Dermis blood vessel endothelial cell (primary cell): ENCODE measurements around the gene DTNB. TPM values are rescaled to one million over a fixed set of nuclear protein-coding genes. Genes with fewer than 3 reads are reported as not detected.
"Not testable (repeated sequence)": the region's sequence is repeated elsewhere in the genome, so short reads cannot be mapped to it uniquely, and the experiment has no call there.

ENCODE experiments used
- DNase-seq: peaks from one replicate; pipeline ENCODE4 v3.0.0; 2010
- total RNA-seq: library from RNA; depleted of rRNA; stranded (reverse); fragments of >200 nt; gene quantifications from 2 replicates; pipeline ENCODE4 v1.2.3, GENCODE V29; 2014

DTNB gene
- total RNA-seq, 1 donor from 2014 or later: 7.7 TPM

- peak; percentile 16 for DNase-seq
Measured at GRCh38 chr2:25586726-25587144, 86.6 kb downstream of the DTNB start.

DNA sequence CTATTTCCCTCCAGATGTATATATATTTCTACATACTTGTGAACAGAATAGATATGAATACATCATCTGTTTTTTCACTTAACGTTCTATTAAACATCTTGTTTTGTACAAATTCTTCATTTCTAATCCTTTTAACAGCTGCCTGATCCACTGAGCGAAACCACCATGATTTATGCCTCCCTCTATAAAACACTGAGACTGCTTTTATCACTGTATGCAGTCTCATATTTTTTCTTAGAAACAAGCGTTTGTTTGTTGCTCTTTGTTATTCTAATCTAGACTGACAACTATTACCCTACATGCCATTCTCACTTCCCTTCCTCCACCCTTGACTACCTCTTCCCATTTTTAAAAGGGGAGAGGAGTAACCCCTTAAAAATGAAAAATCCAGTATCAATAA lies 88.2 kb downstream of the DTNB start:
- no peak for DNase-seq

DNA sequence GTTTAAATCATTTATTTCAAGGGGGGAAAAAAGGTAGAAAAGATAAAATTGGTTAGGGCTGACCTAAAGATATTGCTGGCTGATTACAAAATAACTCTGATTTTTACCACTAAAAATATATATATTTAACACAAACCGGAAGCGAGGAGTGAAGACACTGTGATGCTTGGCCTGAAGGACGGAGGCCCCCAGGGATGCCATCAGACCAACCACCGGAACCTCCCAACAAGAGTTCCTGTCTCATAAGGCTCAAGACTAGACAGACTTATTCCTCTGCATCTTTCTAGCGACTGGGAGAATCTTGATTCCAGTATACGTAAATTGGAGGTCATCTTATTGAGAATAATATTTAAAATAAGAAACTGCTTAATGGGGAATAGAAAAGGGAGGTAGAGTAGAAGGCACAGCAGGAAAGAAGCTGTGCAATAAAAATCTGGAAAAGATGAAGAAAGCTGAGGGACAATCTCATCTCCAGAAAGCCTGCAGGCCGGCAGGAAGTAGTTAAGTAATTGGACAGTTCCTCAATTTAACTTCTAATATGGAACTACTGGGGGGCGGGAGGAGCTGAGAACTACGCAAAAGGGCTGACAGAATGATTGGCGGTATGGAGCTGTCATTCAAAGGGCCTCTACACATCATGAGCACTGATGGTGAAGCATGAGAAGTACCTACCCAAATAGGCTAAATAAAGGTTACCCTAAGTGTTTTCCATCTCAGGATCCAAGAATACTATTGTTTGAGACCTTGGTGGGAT lies 91.1 kb downstream of the DTNB start:
- DNase-seq: no peak

- DNase-seq: no peak
Measured at GRCh38 chr2:25576596-25576995, 96.8 kb downstream of the DTNB start.

DNA sequence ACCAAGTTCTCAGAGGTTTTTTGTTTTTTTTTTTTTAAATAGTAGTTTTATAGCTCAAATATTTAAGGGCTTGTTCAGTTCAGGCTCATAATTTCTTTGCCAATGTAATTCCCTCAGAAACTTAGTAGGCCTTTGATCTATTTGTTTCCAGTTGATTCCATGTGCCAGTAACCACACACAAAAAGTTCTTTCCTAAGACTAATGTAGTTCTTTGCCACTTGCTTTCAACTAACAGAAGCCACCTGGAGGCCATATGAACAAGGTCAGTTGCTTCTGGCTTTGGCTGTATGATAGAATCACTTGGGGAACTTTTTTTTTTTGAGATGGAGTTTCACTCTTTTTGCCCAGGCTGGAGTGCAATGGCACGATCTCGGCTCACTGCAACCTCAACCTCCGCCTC lies 100.7 kb downstream of the DTNB start:
- no peak for DNase-seq

DNA sequence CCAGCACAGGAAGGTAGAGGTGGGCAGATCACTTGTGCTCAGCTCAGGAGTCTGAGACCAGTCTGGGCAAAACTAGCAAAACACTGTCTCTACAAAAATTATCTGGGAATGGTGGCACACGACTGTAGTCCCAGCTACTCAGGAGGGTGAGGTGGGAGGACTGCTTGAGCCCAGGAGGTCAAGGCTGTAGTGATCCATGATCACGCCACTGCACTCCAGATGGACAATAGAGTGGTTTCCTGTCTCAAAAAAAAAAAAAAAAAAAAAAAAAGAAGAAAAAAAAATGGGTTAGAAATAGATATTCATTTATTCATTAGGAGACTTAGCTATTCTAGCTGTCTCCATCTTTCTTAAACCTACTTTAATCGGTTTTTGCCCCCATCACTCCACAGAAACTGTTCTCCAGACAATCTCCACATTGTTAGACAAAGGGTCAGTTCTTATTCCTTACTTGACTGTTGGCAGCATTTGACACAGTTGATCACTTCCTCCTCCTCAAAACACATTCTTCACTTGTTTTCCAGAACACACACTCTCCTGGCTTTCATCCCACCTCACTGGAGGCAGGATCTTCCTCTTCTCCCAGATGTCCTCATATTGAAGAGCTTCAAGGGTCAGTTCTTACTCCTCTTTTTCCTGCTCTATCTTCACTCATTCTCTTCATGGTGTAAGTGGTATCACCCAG lies 103.1 kb downstream of the DTNB start:
- DNase-seq: peak; percentile 78

GRCh38 chr2:25567406-25567805 lies 106.0 kb downstream of the DTNB start:
- DNase-seq: peak; percentile 70

GRCh38 chr2:25566694-25567093 lies 106.7 kb downstream of the DTNB start:
- peak; percentile 47 for DNase-seq

- no peak for DNase-seq
Measured at GRCh38 chr2:25566094-25566493, 107.3 kb downstream of the DTNB start.

GRCh38 chr2:25561136-25561850 lies 112.1 kb downstream of the DTNB start:
- no peak for DNase-seq

DNA sequence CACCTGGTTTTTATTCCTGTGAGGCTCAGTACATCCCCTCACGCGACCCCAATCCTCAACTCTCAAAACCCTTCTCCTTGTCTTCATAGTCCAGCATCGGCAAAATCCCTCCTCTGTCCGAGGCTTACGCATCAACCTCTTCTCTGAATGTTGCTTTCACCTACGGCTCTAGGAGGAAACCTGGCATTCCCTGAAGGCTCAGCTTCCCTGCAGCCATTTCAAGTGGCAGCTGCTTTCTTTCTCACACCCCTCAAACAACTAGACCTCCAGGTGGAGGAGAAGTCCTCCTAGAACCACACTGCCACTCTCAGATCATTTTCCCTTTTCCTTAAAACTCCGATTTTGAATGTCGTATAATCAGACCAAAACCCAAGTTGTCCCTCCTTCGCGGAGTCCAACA lies 114.2 kb downstream of the DTNB start:
- DNase-seq: no peak

GRCh38 chr2:25558262-25558661 lies 115.1 kb downstream of the DTNB start:
- DNase-seq: peak; percentile 88

GRCh38 chr2:25557179-25558036 lies 116.0 kb downstream of the DTNB start:
- no peak for DNase-seq

DNA sequence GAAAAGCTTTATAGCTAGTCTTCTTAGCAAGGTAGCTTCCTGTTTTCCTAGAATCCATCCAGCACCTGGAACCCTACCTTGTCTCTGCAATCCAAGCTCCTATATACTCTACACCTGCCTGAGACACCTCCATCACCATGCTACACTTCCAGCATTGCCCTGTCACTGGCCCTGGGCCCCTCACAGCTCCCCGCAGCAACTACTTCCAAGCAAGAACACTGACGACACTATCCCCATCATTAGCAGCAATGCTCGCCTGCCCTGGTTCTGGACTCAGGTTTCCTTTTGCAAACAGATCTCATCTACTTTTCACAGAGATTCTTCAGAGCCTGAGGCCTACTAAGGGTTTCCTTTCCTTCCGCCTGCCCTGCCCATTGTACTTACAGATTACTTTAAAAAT lies 121.1 kb downstream of the DTNB start:
- no peak for DNase-seq

GRCh38 chr2:25551316-25551715 lies 122.1 kb downstream of the DTNB start:
- DNase-seq: no peak

- not testable (repeated sequence) for DNase-seq
Measured at GRCh38 chr2:25549571-25549970, 123.8 kb downstream of the DTNB start.

- DNase-seq: no peak
Measured at GRCh38 chr2:25548601-25549000, 124.8 kb downstream of the DTNB start.

DNA sequence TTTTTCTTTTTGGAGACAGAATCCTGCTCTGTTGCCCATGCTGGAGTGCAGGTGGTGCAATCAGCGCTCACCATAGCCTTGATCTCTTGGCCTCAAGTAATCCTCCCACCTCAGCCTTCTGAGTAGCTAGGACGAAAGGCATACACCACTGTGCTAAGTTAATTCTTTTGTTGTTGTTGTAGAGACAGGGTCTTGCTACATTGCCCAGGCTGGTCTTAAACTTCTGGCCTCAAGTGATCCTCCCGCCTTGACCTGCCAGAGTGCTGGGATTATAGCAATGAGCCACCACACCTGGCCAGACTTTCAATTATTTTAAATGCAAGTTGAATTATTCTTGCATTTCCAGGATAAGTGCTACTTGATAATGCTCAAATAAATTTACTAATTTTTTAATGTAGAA lies 126.5 kb downstream of the DTNB start:
- DNase-seq: no peak

DNA sequence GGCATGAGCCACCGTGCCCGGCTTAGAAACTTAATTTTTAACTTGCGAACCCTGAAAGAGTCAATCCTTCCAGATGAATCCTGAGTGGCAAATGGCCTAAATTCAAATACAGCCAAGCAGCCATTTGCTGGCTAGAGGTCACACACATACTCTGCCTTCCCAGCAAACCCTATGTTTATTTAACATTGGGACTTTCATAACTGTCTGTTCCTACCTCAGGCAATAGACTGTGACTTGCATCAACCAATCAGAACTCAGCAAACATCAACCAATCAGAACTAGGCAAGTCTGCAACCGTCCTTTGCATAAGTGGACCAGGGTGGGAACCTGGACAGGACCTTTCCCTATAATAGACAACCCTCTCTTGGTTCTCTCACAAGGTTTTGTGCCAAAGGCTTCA lies 127.5 kb downstream of the DTNB start:
- no peak for DNase-seq

DNA sequence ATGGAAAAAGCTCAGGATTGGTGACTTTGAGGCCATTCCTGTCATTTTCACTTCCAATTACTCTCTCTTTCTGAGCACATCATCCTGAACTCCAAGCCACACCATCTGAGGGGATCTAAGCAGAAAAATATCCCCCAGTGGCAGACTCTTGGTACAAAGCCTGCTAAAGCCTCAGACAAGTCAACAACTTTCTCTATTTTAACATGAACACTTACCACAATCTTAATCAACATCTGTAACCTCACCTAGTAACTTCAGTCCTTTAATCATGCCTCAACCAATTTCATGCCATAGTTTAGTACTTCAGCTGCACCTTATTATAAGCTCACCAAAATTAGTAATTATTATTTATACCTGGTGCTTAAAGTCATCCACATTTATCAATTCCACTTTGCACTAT lies 128.9 kb downstream of the DTNB start:
- DNase-seq: no peak

DNA sequence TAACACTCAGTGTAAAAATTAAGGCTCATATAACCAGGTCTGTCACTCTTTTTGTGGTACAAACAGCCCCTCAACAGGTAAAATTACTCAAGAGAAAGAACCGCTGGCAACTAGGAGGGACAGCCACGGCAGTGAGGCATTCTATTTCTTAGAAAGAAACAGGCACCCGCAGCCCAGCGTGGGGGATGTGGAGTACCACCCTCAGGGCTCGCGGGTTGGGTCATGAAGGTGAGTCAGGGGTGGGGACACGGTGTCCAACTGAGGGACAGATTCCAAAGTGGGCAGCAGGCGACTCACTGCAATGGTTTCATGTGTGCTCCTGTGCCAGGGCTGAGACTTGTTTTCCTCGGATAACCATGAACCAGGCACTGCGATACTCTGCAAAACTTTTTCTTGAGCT lies 129.4 kb downstream of the DTNB start:
- DNase-seq: no peak

DNA sequence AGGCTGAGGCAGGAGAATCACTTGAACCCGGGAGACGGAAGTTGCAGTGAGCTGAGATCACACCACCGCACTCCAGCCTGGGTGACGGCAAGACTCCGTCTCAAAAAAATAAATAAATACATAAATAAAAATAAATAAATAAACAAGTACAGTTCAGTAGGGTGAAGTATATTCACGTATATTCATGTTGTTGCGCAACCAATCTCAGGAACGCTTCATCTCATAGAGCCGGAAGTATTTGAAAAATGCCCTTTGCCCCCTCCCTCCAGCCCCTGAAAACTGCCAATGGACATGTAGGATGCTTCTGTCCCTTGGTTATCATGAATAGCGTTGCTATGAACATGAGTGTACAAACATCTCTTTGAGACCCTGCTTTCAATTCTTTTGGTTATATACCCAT lies 132.0 kb downstream of the DTNB start:
- no peak for DNase-seq

DNA sequence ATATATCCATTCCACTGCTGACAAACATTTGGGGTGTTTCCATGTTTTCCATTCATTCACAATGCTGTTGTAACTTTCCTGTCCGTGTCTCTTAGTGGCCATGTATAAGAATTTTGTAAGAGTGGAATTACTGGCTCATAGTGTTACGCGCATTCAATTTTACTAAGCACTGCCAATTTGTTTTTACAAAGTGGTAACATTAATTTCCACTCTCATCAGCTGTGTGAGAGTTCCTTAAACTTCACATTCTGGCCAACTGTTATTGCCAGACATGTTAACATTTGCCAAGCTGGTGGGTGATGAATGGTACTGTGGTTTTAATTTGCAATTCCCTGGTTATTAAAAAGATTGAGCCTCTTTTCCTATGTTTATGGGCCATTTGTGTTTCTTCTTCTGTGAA lies 134.2 kb downstream of the DTNB start:
- DNase-seq: no peak
